ENCODE measurements around the gene SUSD6. TPM values are rescaled to one million over a fixed set of nuclear protein-coding genes. Genes with fewer than 3 reads are reported as not detected.

SUSD6 gene
- total and polyA plus RNA-seq, 9 of the 15 experiments (the other 6 are each of a cell fraction or from before 2014, with no cell fraction given) = 2.9 to 20.7 (median 5.6) TPM

DNA sequence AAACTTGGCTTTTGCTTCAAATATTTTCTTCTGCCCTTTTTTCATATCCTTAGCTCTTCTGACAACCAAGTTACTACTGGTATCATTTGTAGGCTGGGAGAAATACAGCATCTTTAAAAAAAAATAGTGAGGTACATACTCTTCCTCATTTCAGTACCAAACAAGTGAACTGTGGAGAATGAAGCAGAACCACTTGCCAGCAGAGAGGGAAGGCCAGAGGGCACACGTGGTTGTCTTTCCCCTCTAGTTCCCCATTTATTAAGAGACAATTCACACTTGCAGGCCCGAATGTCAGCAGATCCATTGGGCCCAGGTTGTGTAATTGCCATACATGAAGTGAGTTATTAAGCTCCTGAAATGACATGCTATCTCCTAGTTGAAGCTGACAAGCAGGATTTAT is 3.2 kb downstream of the SUSD6 start:
- ATAC-seq (no peak), DNase-seq (ENCODE audit: extremely low read depth in 1 of 4, low spot score in 3 of 4) (no peak), FAIRE-seq (no peak)
- Histone ChIP-seq H4K20me1 (replicated peaks; ENCODE audit: control insufficient read depth, insufficient read depth, low read length) (0 out of 2 replicates have a peak, but pooled peaks cover 2% of the 10 kb centered on the region), H3K4me2 (ENCODE audit: insufficient read depth, low read length) (peak overlapping the region; percentile 77), H3K9ac (ENCODE audit: insufficient read depth in 1 of 2, low read depth in 2 of 2, low read length in 2 of 2) (peak overlapping the region; percentile 55 to 56), H2AFZ (ENCODE audit: low read depth, low read length) (no peak overlapping the region), H3K27ac (ENCODE audit: extremely low read depth, low read depth, low read length) (peak overlapping the region; percentile 70), H3K4me3 (no peak overlapping the region), H3K9me1 (ENCODE audit: control insufficient read depth, insufficient read depth, low read length) (no peaks in the 10 kb centered on the region), H3K36me3 (ENCODE audit: control insufficient read depth, insufficient read depth, low read length) (peaks cover 32% of the 10 kb centered on the region; the same call in 2 of the 3 replicates), H3K4me1 (replicated peaks in 1 of 2; ENCODE audit: control insufficient read depth in 2 of 2, insufficient read depth in 2 of 2, low read length in 2 of 2) (peaks cover 22 to 58% of the 10 kb centered on the region in 2 experiments), H3K79me2 (ENCODE audit: control insufficient read depth, insufficient read depth, low read length) (peaks cover 83% of the 10 kb centered on the region), H3K27me3 (ENCODE audit: control insufficient read depth in 2 of 2, insufficient read depth in 2 of 2, low read length in 2 of 2) (no peaks in the 10 kb centered on the region), H3K9me3 (replicated peaks; ENCODE audit: control insufficient read depth, insufficient read depth, low read depth, low read length) (no peaks in the 10 kb centered on the region)
- 6% methylated on average over 2 of the region's 2 CpGs for WGBS (ENCODE audit: insufficient coverage, low coverage, missing lambda C conversion rate)
- intact Hi-C loops (cut with micrococcal nuclease) (loop anchor here (5.0 kb wide), 1 partner anchor 83 kb away; no protein-coding TSS in a partner anchor), in situ Hi-C loops (cut with MboI) (no loop called here)
- TF ChIP-seq SPI1 (IDR thresholded peaks at IDR 0.05; ENCODE audit: borderline replicate concordance, low read depth, low read length) = peak; percentile 5; the same call in 1 of the 2 replicates
- TF ChIP-seq, protein P1, sequence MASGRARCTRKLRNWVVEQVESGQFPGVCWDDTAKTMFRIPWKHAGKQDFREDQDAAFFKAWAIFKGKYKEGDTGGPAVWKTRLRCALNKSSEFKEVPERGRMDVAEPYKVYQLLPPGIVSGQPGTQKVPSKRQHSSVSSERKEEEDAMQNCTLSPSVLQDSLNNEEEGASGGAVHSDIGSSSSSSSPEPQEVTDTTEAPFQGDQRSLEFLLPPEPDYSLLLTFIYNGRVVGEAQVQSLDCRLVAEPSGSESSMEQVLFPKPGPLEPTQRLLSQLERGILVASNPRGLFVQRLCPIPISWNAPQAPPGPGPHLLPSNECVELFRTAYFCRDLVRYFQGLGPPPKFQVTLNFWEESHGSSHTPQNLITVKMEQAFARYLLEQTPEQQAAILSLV (tag; IDR thresholded peaks at IDR 0.05) = no peak
- no peak for TF ChIP-seq TAF15 (IDR thresholded peaks at IDR 0.05; ENCODE audit: low read depth, low read length)
- TF ChIP-seq L3MBTL2 (IDR thresholded peaks at IDR 0.05) = peak; percentile 48; the same call in 1 of the 2 replicates
- POLR2A ChIA-PET = interaction anchor here (0.7 kb wide), 1 partner anchor 223 kb away, joined by 3 read pairs; no protein-coding TSS in a partner anchor
- no TSS peak for BruUV-seq (replicated peaks)
- CTCF ChIA-PET (ENCODE audit: low intra/inter-chr PET ratio) = no interaction called here

DNA sequence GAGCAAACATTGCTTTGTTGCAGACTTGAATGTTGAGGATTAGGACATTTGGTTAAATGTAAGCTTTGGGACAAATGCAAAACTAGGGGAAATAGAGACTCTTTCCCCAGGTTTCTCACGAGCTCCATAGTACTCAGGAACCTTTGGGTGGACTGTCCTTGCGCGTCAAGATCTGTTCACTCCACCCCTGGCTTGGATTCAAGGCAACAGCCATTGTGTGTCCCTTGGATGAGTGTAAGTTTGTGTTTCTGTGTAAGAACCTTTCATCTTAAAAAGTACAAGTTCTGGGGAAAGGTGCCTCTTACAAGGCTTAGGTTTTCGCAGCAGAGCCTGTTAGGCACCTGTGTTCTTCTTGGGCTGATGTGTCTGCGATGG is 3.7 kb downstream of the SUSD6 start:
- peak overlapping the region; percentile 56 to 81; a peak in 3 of 4 replicates for H3K9ac ChIP-seq (ENCODE audit: insufficient read depth in 1 of 2, low read depth in 2 of 2, low read length in 2 of 2)
- peaks cover 37% of the 10 kb centered on the region; the same call in 2 of the 3 replicates for H3K36me3 ChIP-seq (ENCODE audit: control insufficient read depth, insufficient read depth, low read length)
- H3K27ac ChIP-seq (ENCODE audit: extremely low read depth, low read depth, low read length) = peak overlapping the region; percentile 70
- POLR2A ChIA-PET = no interaction called here
- H3K4me3 ChIP-seq = peak overlapping the region; percentile 28
- H3K79me2 ChIP-seq (ENCODE audit: control insufficient read depth, insufficient read depth, low read length) = peaks cover 88% of the 10 kb centered on the region
- in situ Hi-C loops (cut with MboI) = no loop called here
- no peaks in the 10 kb centered on the region for H3K27me3 ChIP-seq (ENCODE audit: control insufficient read depth in 2 of 2, insufficient read depth in 2 of 2, low read length in 2 of 2)
- peaks cover 20 to 60% of the 10 kb centered on the region in 2 experiments for H3K4me1 ChIP-seq (replicated peaks in 1 of 2; ENCODE audit: control insufficient read depth in 2 of 2, insufficient read depth in 2 of 2, low read length in 2 of 2)
- FAIRE-seq (no peak), DNase-seq (ENCODE audit: extremely low read depth in 1 of 4, low spot score in 3 of 4) (peak in 1 of 4 experiments; percentile 17), ATAC-seq (peak; percentile 1; the same call in 1 of the 3 replicates)
- BruUV-seq (replicated peaks) = no TSS peak
- intact Hi-C loops (cut with micrococcal nuclease) = no loop called here
- TF ChIP-seq, protein P2, sequence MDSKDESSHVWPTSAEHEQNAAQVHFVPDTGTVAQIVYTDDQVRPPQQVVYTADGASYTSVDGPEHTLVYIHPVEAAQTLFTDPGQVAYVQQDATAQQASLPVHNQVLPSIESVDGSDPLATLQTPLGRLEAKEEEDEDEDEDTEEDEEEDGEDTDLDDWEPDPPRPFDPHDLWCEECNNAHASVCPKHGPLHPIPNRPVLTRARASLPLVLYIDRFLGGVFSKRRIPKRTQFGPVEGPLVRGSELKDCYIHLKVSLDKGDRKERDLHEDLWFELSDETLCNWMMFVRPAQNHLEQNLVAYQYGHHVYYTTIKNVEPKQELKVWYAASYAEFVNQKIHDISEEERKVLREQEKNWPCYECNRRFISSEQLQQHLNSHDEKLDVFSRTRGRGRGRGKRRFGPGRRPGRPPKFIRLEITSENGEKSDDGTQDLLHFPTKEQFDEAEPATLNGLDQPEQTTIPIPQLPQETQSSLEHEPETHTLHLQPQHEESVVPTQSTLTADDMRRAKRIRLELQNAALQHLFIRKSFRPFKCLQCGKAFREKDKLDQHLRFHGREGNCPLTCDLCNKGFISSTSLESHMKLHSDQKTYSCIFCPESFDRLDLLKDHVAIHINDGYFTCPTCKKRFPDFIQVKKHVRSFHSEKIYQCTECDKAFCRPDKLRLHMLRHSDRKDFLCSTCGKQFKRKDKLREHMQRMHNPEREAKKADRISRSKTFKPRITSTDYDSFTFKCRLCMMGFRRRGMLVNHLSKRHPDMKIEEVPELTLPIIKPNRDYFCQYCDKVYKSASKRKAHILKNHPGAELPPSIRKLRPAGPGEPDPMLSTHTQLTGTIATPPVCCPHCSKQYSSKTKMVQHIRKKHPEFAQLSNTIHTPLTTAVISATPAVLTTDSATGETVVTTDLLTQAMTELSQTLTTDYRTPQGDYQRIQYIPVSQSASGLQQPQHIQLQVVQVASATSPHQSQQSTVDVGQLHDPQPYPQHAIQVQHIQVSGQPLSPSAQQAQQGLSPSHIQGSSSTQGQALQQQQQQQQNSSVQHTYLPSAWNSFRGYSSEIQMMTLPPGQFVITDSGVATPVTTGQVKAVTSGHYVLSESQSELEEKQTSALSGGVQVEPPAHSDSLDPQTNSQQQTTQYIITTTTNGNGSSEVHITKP (IDR thresholded peaks at IDR 0.05; ENCODE audit: partially characterized antibody) = peak; percentile 19
- TF ChIP-seq NEUROD1 (IDR thresholded peaks at IDR 0.05; ENCODE audit: borderline replicate concordance, low read depth, low read length, partially characterized antibody) = no peak
- CTCF ChIA-PET (ENCODE audit: low intra/inter-chr PET ratio) = no interaction called here
- 38% methylated on average over 5 of the region's 5 CpGs for WGBS (ENCODE audit: insufficient coverage, low coverage, missing lambda C conversion rate)
- peak overlapping the region; percentile 49; the same call in 1 of the 2 replicates for H2AFZ ChIP-seq (ENCODE audit: low read depth, low read length)
- no peaks in the 10 kb centered on the region for H3K9me3 ChIP-seq (replicated peaks; ENCODE audit: control insufficient read depth, insufficient read depth, low read depth, low read length)
- H4K20me1 ChIP-seq (replicated peaks; ENCODE audit: control insufficient read depth, insufficient read depth, low read length) = 0 out of 2 replicates have a peak, but pooled peaks cover 2% of the 10 kb centered on the region
- H3K4me2 ChIP-seq (ENCODE audit: insufficient read depth, low read length) = peak overlapping the region; percentile 77
- H3K9me1 ChIP-seq (ENCODE audit: control insufficient read depth, insufficient read depth, low read length) = no peaks in the 10 kb centered on the region
